ENCODE results near the gene NLRP4. TPM values are rescaled to one million over a fixed set of nuclear protein-coding genes. Genes with fewer than 3 reads are reported as not detected.

Gene NLRP4, protein sequence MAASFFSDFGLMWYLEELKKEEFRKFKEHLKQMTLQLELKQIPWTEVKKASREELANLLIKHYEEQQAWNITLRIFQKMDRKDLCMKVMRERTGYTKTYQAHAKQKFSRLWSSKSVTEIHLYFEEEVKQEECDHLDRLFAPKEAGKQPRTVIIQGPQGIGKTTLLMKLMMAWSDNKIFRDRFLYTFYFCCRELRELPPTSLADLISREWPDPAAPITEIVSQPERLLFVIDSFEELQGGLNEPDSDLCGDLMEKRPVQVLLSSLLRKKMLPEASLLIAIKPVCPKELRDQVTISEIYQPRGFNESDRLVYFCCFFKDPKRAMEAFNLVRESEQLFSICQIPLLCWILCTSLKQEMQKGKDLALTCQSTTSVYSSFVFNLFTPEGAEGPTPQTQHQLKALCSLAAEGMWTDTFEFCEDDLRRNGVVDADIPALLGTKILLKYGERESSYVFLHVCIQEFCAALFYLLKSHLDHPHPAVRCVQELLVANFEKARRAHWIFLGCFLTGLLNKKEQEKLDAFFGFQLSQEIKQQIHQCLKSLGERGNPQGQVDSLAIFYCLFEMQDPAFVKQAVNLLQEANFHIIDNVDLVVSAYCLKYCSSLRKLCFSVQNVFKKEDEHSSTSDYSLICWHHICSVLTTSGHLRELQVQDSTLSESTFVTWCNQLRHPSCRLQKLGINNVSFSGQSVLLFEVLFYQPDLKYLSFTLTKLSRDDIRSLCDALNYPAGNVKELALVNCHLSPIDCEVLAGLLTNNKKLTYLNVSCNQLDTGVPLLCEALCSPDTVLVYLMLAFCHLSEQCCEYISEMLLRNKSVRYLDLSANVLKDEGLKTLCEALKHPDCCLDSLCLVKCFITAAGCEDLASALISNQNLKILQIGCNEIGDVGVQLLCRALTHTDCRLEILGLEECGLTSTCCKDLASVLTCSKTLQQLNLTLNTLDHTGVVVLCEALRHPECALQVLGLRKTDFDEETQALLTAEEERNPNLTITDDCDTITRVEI
- not detected for total RNA-seq

DNA sequence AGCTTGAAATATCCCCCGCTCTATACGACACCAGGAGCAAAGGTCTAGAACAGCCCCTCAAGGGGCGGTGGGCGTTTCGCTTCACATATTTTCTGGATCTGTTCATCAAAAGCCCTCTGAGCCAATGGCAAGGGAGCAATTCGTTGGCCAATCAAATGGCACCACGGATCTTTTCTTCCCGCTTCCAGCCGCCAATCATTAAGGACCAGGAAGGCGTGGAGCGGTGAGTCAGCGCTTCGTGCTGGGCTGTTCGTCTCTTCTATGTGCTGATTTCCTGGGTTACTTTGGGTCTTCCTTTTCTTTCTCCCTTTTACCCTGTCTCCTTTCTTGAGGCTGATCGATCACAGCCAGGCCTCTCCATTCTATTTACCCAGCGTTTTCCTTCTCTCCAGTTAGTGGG lies at the start of gene NLRP4:
TSS of gene NLRP4 (plus strand) at position 201 of the 400 bp plus-strand sequence. CDS start 15,541 bp downstream, outside the sequence.
- TF ChIP-seq, protein P1, sequence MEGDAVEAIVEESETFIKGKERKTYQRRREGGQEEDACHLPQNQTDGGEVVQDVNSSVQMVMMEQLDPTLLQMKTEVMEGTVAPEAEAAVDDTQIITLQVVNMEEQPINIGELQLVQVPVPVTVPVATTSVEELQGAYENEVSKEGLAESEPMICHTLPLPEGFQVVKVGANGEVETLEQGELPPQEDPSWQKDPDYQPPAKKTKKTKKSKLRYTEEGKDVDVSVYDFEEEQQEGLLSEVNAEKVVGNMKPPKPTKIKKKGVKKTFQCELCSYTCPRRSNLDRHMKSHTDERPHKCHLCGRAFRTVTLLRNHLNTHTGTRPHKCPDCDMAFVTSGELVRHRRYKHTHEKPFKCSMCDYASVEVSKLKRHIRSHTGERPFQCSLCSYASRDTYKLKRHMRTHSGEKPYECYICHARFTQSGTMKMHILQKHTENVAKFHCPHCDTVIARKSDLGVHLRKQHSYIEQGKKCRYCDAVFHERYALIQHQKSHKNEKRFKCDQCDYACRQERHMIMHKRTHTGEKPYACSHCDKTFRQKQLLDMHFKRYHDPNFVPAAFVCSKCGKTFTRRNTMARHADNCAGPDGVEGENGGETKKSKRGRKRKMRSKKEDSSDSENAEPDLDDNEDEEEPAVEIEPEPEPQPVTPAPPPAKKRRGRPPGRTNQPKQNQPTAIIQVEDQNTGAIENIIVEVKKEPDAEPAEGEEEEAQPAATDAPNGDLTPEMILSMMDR (IDR thresholded peaks at IDR 0.05), result no peak
- Histone ChIP-seq H3K27ac (no peak within 1 kb of the TSS), H3K9me3 (no peaks in the 10 kb centered on the region), H3K4me3 (no peak within 1 kb of the TSS), H3K4me1 (ENCODE audit: control insufficient read depth in 1 of 2, low read depth in 2 of 2) (no peaks in the 10 kb centered on the region), H3K36me3 (no peaks in the 10 kb centered on the region), H3K27me3 (replicated peaks; ENCODE audit: insufficient read depth) (no peaks in the 10 kb centered on the region)
- DNase-seq (ENCODE audit: low spot score) (no peak), ATAC-seq (ENCODE audit: insufficient number of reproducible peaks, low FRiP score, low read depth) (no peak)

DNA sequence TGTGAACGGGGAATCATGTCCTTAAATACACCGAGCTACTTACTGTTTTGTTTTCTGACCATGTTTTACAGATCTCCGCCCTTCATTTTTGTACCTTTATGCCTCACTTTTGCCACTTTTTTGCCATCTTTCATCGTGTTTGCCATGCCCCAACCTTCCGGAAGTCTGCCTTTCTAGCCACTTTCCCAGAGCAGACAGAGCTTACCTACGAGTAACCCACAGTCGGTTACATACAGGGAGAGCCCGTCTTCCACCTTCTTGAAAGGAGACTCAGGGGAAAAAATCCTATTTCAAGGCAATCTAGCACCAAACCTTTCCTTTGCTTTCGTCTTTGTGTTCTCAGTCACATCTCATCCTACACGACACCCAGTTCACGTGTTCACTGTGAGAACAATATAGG lies 41.3 kb upstream of the NLRP4 start:
- no peaks in the 10 kb centered on the region for H3K9me3 ChIP-seq
- TF ChIP-seq, protein P1 (IDR thresholded peaks at IDR 0.05), result no peak
- no peaks in the 10 kb centered on the region for H3K4me1 ChIP-seq (ENCODE audit: control insufficient read depth in 1 of 2, low read depth in 2 of 2)
- no peak overlapping the region for H3K27ac ChIP-seq
- H3K36me3 ChIP-seq, result no peaks in the 10 kb centered on the region
- no peaks in the 10 kb centered on the region for H3K27me3 ChIP-seq (replicated peaks; ENCODE audit: insufficient read depth)
- H3K4me3 ChIP-seq, result no peak overlapping the region
- DNase-seq (ENCODE audit: low spot score), result no peak
- ATAC-seq (ENCODE audit: insufficient number of reproducible peaks, low FRiP score, low read depth), result no peak

DNA sequence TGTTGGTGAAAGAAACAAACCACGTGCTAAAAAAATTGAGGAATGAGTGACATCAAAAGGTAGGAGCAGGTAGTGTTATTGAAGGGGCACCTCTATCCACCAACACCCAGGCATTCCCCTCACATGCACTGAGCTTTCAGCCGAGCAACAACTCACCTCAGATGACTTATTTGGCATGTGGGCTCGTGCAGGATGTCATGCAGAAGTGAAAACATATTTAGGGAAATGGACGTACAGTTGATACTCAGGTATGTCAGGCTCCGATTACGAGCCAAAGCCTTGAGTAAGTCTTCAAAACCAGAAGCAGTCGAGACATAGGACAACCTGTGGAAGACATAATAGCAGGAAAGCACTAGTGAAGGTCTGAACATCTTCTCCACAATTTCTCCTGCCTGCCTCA lies 34.9 kb upstream of the NLRP4 start:
- ATAC-seq (ENCODE audit: insufficient number of reproducible peaks, low FRiP score, low read depth) (no peak), DNase-seq (ENCODE audit: low spot score) (no peak)
- TF ChIP-seq, protein P1 (IDR thresholded peaks at IDR 0.05), result no peak
- Histone ChIP-seq H3K4me1 (ENCODE audit: control insufficient read depth in 1 of 2, low read depth in 2 of 2) (no peaks in the 10 kb centered on the region), H3K36me3 (no peaks in the 10 kb centered on the region), H3K27me3 (replicated peaks; ENCODE audit: insufficient read depth) (no peaks in the 10 kb centered on the region), H3K9me3 (no peaks in the 10 kb centered on the region), H3K4me3 (no peak overlapping the region), H3K27ac (no peak overlapping the region)

DNA sequence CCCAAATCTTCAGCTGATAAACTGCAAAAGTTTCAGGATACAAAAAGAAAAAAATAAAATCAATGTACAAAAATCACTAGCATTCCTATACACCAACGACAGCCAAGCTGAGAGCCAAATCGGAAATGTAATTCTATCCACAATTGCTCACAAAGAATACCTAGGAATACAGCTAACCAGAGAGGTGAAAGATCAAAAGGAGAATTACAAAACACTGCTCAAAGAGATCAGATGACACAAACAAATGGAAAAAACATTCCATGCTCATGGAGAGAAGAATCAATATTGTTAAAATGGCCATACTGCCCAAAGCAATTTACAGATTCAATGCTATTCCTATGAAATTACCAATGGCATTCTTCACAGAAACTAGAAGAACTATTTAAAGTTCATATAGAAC lies 34.1 kb upstream of the NLRP4 start:
- ATAC-seq (ENCODE audit: insufficient number of reproducible peaks, low FRiP score, low read depth) (no peak), DNase-seq (ENCODE audit: low spot score) (no peak)
- H3K27ac ChIP-seq, result no peak overlapping the region
- no peaks in the 10 kb centered on the region for H3K9me3 ChIP-seq
- H3K4me3 ChIP-seq, result no peak overlapping the region
- H3K4me1 ChIP-seq (ENCODE audit: control insufficient read depth in 1 of 2, low read depth in 2 of 2), result no peaks in the 10 kb centered on the region
- no peaks in the 10 kb centered on the region for H3K27me3 ChIP-seq (replicated peaks; ENCODE audit: insufficient read depth)
- no peaks in the 10 kb centered on the region for H3K36me3 ChIP-seq
- TF ChIP-seq, protein P1 (IDR thresholded peaks at IDR 0.05), result no peak
